K562 (cell line): ENCODE results near the gene NDUFA5. TPM values are rescaled to one million over a fixed set of nuclear protein-coding genes. Genes with fewer than 3 reads are reported as not detected.

Experiments
- ATF1 ChIP-seq, 2 experiments: fragments of 450-650 bp in 1 of 2; IDR thresholded peaks; 2 replicates each; pipeline ENCODE4 v1.6.1; 2016; ENCODE audit warnings: missing compliant biosample characterization in 1 of 2, missing genetic modification characterization in 1 of 2
- HEY1 ChIP-seq: fragments of 250-450 bp; sonication (Bioruptor Pico); IDR thresholded peaks from 2 replicates; pipeline ENCODE4 v1.5.0; 2020; ENCODE audit warnings: mild to moderate bottlenecking, moderate library complexity, borderline replicate concordance
- LARP7 ChIP-seq: fragments of 450-650 bp; IDR thresholded peaks from 2 replicates; pipeline ENCODE4 v1.6.1; 2016
- MTA3 ChIP-seq: fragments of 450-650 bp; formaldehyde crosslinking; IDR thresholded peaks from 2 replicates; pipeline ENCODE4 v1.6.1; 2017; ENCODE audit warnings: mild to moderate bottlenecking, borderline replicate concordance
- NFE2L1 ChIP-seq: fragments of 450-650 bp; IDR thresholded peaks from 2 replicates; pipeline ENCODE4 v1.6.1; 2016; ENCODE audit warnings: missing genetic modification characterization, low read depth, mild to moderate bottlenecking, missing compliant biosample characterization, moderate library complexity, borderline replicate concordance
- PURB ChIP-seq: sonication (generic); formaldehyde crosslinking; IDR thresholded peaks from 2 replicates; pipeline ENCODE4 v1.9.0; 2021; ENCODE audit warnings: low read depth, mild to moderate bottlenecking, missing genetic modification reagents
- SMC3 ChIP-seq: conservative IDR thresholded peaks from 2 replicates; pipeline ENCODE4 v1.6.1; 2011; ENCODE audit warnings: low read depth, low read length, improper control_type of control experiment; ENCODE audit not compliant: insufficient read depth
- SPI1 ChIP-seq: IDR thresholded peaks from 2 replicates; pipeline ENCODE4 v1.6.1; 2011; ENCODE audit warnings: low read depth, low read length, control low read depth, borderline replicate concordance
- THRAP3 ChIP-seq: fragments of 450-650 bp; IDR thresholded peaks from 2 replicates; pipeline ENCODE4 v1.6.1; 2016; ENCODE audit warnings: mild to moderate bottlenecking, inconsistent platforms, borderline replicate concordance
- ZNF121 ChIP-seq: sonication (generic); formaldehyde crosslinking; conservative IDR thresholded peaks from 2 replicates; pipeline ENCODE4 v1.8.0; 2022; ENCODE audit warnings: missing genetic modification reagents
- ZNF146 ChIP-seq: IDR thresholded peaks from one replicate; pipeline ENCODE4 v1.6.1; 2018; ENCODE audit warnings: missing compliant biosample characterization; ENCODE audit not compliant: unreplicated experiment
- ZNF175 ChIP-seq: fragments of 200-800 bp; sonication (Bioruptor generic); IDR thresholded peaks from 2 replicates; pipeline ENCODE4 v1.6.1; 2016; ENCODE audit warnings: low read depth, mild to moderate bottlenecking, missing genetic modification characterization, missing compliant biosample characterization
- ZNF699 ChIP-seq: fragments of 250-450 bp; sonication (Bioruptor Pico); IDR thresholded peaks from 2 replicates; pipeline ENCODE4 v1.8.0; 2021; ENCODE audit warnings: mild to moderate bottlenecking, moderate library complexity; ENCODE audit not compliant: insufficient replicate concordance
- ZSCAN29 ChIP-seq: fragments of 450-650 bp; IDR thresholded peaks from 2 replicates; pipeline ENCODE4 v1.6.1; 2017
- polyA plus RNA-seq, 8 experiments: library from polyadenylated mRNA; depleted of rRNA in 4 of 8; stranded (reverse) in 5 of 8; unstranded in 3 of 8; fragments of >200 nt; fragmentation: Nextera tagmentation in 2 of 8; fragmentation: Illumina TruSeq in 1 of 8; extraction: Ambion mirVana in 2 of 8; extraction: Trizol in 1 of 8; gene quantifications; 2 replicates each; pipeline versions ENCODE4 v1.2.1 to v1.2.3, GENCODE V29; 2011 to 2014; ENCODE audit warnings: inconsistent platforms in 1 of 8, missing spikeins in 1 of 8
- total RNA-seq, 7 experiments: library from RNA; depleted of rRNA in 6 of 7; stranded (reverse); fragments of >200 nt in 6 of 7; fragmentation: Illumina TruSeq in 2 of 7; extraction: Trizol in 2 of 7; gene quantifications; 2 replicates each; pipeline versions ENCODE4 v1.2.1 to v1.2.3, GENCODE V29; 2011 to 2021; ENCODE audit warnings: low replicate concordance in 1 of 7
- TF ChIP-seq, protein P1 (sequence below): fragments of 250-450 bp; sonication (Bioruptor Pico); IDR thresholded peaks from 2 replicates; pipeline ENCODE4 v1.5.0; 2021; ENCODE audit warnings: mild to moderate bottlenecking, borderline replicate concordance
- TF ChIP-seq, protein P2 (sequence below): sonication (generic); formaldehyde crosslinking; IDR thresholded peaks from 2 replicates; pipeline ENCODE4 v1.8.0; 2023; ENCODE audit warnings: mild to moderate bottlenecking, missing genetic modification reagents
- TF ChIP-seq, protein P3 (sequence below): fragments of 250-450 bp; sonication (Bioruptor Pico); IDR thresholded peaks from 2 replicates; pipeline ENCODE4 v1.8.0; 2022; ENCODE audit warnings: moderate library complexity, mild to moderate bottlenecking, inconsistent platforms
- TF ChIP-seq, protein P4 (sequence below): IDR thresholded peaks from 2 replicates; pipeline ENCODE4 v1.6.1; 2014; ENCODE audit warnings: antibody characterized with exemption

NDUFA5 gene
- total and polyA plus RNA-seq, 9 of the 15 experiments (the other 6 are each of a cell fraction or from before 2014, with no cell fraction given) = 155 to 677 (median 269) TPM

DNA sequence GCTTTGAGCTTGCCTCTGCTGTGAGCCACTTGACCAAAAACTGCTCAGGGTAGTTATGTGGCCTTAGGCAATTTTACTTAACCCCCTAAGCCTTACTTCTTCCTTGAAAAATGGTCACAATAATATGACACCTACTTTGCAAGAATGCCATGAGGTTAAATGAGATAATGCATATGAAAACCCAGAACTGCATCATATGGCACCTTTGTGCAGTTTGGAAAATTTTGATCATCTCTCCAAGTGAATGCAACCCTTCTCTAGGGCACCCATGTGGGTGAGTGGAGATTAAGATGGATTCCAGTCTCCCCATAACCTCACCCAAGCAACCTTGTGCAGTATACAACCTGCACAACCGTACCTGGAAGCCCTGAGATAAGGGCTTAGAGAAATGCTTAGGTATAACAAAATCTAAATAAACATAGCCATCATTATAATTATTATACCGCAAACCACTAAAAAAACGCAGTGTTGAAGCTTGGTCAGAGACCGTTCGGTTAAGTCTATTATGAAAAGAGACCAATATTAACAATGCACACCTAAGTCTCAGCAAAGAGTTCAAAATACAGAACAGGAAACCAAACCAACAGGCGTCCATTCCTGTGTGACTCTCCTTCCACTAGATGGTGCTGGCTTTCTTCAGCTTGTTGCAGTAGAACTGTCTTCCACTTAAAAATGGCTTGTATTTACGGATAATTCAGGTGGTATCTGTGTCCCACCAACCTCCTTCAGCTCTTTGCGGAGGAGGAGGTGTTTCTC is 23.0 kb upstream of the NDUFA5 start (continued):
- TF ChIP-seq, protein P1, sequence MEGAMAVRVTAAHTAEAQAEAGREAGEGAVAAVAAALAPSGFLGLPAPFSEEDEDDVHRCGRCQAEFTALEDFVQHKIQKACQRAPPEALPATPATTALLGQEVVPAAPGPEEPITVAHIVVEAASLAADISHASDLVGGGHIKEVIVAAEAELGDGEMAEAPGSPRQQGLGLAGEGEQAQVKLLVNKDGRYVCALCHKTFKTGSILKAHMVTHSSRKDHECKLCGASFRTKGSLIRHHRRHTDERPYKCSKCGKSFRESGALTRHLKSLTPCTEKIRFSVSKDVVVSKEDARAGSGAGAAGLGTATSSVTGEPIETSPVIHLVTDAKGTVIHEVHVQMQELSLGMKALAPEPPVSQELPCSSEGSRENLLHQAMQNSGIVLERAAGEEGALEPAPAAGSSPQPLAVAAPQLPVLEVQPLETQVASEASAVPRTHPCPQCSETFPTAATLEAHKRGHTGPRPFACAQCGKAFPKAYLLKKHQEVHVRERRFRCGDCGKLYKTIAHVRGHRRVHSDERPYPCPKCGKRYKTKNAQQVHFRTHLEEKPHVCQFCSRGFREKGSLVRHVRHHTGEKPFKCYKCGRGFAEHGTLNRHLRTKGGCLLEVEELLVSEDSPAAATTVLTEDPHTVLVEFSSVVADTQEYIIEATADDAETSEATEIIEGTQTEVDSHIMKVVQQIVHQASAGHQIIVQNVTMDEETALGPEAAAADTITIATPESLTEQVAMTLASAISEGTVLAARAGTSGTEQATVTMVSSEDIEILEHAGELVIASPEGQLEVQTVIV (CRISPR knock-in tag) = no peak
- TF ChIP-seq ATF1 (CRISPR knock-in tag; IDR thresholded peaks at IDR 0.05) (no peak), ATF1 (tag; IDR thresholded peaks at IDR 0.05) (peak; percentile 27; the same call in 1 of the 2 replicates), NFE2L1 (tag) (no peak), ZNF121 (CRISPR knock-in tag) (no peak), ZSCAN29 (no peak), PURB (CRISPR knock-in tag) (no peak), LARP7 (no peak), ZNF146 (CRISPR knock-in tag) (no peak), HEY1 (CRISPR knock-in tag) (no peak), ZNF175 (no peak), SPI1 (no peak), THRAP3 (no peak), MTA3 (0 out of 2 replicates have a peak, but pooled peaks have one; percentile 46), SMC3 (peak; percentile 60), ZNF699 (CRISPR knock-in tag) (no peak)
- TF ChIP-seq, protein P2, sequence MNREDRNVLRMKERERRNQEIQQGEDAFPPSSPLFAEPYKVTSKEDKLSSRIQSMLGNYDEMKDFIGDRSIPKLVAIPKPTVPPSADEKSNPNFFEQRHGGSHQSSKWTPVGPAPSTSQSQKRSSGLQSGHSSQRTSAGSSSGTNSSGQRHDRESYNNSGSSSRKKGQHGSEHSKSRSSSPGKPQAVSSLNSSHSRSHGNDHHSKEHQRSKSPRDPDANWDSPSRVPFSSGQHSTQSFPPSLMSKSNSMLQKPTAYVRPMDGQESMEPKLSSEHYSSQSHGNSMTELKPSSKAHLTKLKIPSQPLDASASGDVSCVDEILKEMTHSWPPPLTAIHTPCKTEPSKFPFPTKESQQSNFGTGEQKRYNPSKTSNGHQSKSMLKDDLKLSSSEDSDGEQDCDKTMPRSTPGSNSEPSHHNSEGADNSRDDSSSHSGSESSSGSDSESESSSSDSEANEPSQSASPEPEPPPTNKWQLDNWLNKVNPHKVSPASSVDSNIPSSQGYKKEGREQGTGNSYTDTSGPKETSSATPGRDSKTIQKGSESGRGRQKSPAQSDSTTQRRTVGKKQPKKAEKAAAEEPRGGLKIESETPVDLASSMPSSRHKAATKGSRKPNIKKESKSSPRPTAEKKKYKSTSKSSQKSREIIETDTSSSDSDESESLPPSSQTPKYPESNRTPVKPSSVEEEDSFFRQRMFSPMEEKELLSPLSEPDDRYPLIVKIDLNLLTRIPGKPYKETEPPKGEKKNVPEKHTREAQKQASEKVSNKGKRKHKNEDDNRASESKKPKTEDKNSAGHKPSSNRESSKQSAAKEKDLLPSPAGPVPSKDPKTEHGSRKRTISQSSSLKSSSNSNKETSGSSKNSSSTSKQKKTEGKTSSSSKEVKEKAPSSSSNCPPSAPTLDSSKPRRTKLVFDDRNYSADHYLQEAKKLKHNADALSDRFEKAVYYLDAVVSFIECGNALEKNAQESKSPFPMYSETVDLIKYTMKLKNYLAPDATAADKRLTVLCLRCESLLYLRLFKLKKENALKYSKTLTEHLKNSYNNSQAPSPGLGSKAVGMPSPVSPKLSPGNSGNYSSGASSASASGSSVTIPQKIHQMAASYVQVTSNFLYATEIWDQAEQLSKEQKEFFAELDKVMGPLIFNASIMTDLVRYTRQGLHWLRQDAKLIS (CRISPR knock-in tag) = no peak
- TF ChIP-seq, protein P3, sequence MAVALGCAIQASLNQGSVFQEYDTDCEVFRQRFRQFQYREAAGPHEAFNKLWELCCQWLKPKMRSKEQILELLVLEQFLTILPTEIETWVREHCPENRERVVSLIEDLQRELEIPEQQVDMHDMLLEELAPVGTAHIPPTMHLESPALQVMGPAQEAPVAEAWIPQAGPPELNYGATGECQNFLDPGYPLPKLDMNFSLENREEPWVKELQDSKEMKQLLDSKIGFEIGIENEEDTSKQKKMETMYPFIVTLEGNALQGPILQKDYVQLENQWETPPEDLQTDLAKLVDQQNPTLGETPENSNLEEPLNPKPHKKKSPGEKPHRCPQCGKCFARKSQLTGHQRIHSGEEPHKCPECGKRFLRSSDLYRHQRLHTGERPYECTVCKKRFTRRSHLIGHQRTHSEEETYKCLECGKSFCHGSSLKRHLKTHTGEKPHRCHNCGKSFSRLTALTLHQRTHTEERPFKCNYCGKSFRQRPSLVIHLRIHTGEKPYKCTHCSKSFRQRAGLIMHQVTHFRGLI (CRISPR knock-in tag) = no peak
- TF ChIP-seq, protein P4, sequence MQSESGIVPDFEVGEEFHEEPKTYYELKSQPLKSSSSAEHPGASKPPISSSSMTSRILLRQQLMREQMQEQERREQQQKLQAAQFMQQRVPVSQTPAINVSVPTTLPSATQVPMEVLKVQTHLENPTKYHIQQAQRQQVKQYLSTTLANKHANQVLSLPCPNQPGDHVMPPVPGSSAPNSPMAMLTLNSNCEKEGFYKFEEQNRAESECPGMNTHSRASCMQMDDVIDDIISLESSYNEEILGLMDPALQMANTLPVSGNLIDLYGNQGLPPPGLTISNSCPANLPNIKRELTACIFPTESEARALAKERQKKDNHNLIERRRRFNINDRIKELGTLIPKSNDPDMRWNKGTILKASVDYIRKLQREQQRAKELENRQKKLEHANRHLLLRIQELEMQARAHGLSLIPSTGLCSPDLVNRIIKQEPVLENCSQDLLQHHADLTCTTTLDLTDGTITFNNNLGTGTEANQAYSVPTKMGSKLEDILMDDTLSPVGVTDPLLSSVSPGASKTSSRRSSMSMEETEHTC = 0 out of 2 replicates have a peak, but pooled peaks have one; percentile 17
